Neutrophil (primary cell): ENCODE measurements around the gene RAB27A.
A peak's percentile ranks its signal among the peaks of the same experiment; 100 is the strongest.

Source experiments
- H3K27ac ChIP-seq: fragments of 200-600 bp; sonication (generic); 2 replicates; pipeline ENCODE4 v1.5.1; 2016; ENCODE audit warnings: mild to moderate bottlenecking, moderate library complexity
- H3K27me3 ChIP-seq: fragments of 200-600 bp; sonication (generic); 2 replicates; pipeline ENCODE4 v1.6.0; 2016; ENCODE audit warnings: mild to moderate bottlenecking
- H3K36me3 ChIP-seq: fragments of 200-600 bp; sonication (generic); 2 replicates; pipeline ENCODE4 v1.5.1; 2017
- H3K4me1 ChIP-seq, 2 experiments: fragments of 200-600 bp in 1 of 2; sonication (generic) in 1 of 2; 1 replicate in 1 of 2; 2 replicates in 1 of 2; pipeline versions ENCODE4 v1.5.1 to v1.6.1; 2013 to 2016; ENCODE audit warnings: low read depth in 1 of 2, low read length in 1 of 2, mild to moderate bottlenecking in 1 of 2, moderate library complexity in 1 of 2; ENCODE audit not compliant: control insufficient read depth in 1 of 2, insufficient read depth in 1 of 2
- H3K4me3 ChIP-seq, 2 experiments: fragments of 200-600 bp in 1 of 2; sonication (generic) in 1 of 2; 1 replicate in 1 of 2; 2 replicates in 1 of 2; pipeline ENCODE4 v1.5.1; 2013 to 2016; ENCODE audit warnings: low read depth in 1 of 2, low read length in 1 of 2, mild to moderate bottlenecking in 1 of 2, moderate library complexity in 1 of 2
- H3K9me3 ChIP-seq: fragments of 200-600 bp; sonication (generic); 2 replicates; pipeline ENCODE4 v1.5.1; 2016
- TF ChIP-seq, protein P1 (sequence below): fragments of 200-600 bp; sonication (generic); IDR thresholded peaks from 2 replicates; pipeline ENCODE4 v1.5.1; 2016; ENCODE audit warnings: antibody characterized with exemption

The RAB27A gene

GRCh38 chr15:55247766-55248427, 41.7 kb downstream of the RAB27A start:
- no peaks in the 10 kb centered on the region for H3K36me3 ChIP-seq
- TF ChIP-seq, protein P1, sequence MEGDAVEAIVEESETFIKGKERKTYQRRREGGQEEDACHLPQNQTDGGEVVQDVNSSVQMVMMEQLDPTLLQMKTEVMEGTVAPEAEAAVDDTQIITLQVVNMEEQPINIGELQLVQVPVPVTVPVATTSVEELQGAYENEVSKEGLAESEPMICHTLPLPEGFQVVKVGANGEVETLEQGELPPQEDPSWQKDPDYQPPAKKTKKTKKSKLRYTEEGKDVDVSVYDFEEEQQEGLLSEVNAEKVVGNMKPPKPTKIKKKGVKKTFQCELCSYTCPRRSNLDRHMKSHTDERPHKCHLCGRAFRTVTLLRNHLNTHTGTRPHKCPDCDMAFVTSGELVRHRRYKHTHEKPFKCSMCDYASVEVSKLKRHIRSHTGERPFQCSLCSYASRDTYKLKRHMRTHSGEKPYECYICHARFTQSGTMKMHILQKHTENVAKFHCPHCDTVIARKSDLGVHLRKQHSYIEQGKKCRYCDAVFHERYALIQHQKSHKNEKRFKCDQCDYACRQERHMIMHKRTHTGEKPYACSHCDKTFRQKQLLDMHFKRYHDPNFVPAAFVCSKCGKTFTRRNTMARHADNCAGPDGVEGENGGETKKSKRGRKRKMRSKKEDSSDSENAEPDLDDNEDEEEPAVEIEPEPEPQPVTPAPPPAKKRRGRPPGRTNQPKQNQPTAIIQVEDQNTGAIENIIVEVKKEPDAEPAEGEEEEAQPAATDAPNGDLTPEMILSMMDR = no peak
- peak overlapping the region; percentile 26 to 33 for H3K4me3 ChIP-seq
- H3K27ac ChIP-seq = peak overlapping the region; percentile 88
- H3K4me1 ChIP-seq = peaks cover 92 to 99% of the 10 kb centered on the region in 2 experiments
- no peaks in the 10 kb centered on the region for H3K9me3 ChIP-seq
- no peaks in the 10 kb centered on the region for H3K27me3 ChIP-seq

DNA sequence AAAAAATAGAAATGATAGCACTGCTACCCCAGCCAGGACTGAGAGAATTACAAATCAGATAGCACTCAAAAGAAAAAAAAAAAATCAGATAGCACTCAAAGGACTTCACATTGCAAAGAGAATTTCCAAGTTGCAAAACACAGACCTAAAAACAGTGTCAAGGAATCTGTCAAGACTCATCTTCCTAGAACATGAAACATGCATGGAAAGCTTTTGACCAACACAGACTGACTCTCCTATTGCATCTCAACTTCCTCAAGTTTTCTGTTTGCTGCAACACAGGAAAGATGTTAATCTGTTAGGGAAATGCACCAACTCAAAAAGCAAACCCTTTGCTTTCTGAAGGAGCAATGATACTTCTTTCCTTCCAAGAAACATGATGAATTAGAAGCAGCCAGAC, 42.3 kb downstream of the RAB27A start:
- no peaks in the 10 kb centered on the region for H3K27me3 ChIP-seq

GRCh38 chr15:55246567-55246966, 43.0 kb downstream of the RAB27A start:
- Histone ChIP-seq H3K36me3 (no peaks in the 10 kb centered on the region), H3K9me3 (no peaks in the 10 kb centered on the region), H3K4me3 (peak overlapping the region in 1 of 2 experiments; percentile 33), H3K4me1 (peaks cover 79 to 99% of the 10 kb centered on the region in 2 experiments), H3K27me3 (no peaks in the 10 kb centered on the region), H3K27ac (peak overlapping the region; percentile 88)
- TF ChIP-seq, protein P1 = no peak

More for the DNA sequence above, 42.3 kb downstream of the RAB27A start:
- Histone ChIP-seq H3K4me1 (peaks cover 86 to 99% of the 10 kb centered on the region in 2 experiments), H3K9me3 (no peaks in the 10 kb centered on the region), H3K4me3 (peak overlapping the region; percentile 26 to 33), H3K36me3 (no peaks in the 10 kb centered on the region), H3K27ac (peak overlapping the region; percentile 88)
- TF ChIP-seq, protein P1 = no peak

- H3K27ac ChIP-seq = peak overlapping the region; percentile 88
- H3K27me3 ChIP-seq = no peaks in the 10 kb centered on the region
- H3K36me3 ChIP-seq = no peaks in the 10 kb centered on the region
- no peak overlapping the region for H3K4me3 ChIP-seq
- no peaks in the 10 kb centered on the region for H3K9me3 ChIP-seq
- TF ChIP-seq, protein P1 = no peak
- peaks cover 75 to 99% of the 10 kb centered on the region in 2 experiments for H3K4me1 ChIP-seq
Measured at GRCh38 chr15:55245059-55245458, 44.6 kb downstream of the RAB27A start.

- H3K36me3 ChIP-seq = peaks cover 5% of the 10 kb centered on the region
- peaks cover 59 to 98% of the 10 kb centered on the region in 2 experiments for H3K4me1 ChIP-seq
- TF ChIP-seq, protein P1 = no peak
- no peak overlapping the region for H3K4me3 ChIP-seq
- peak overlapping the region; percentile 88 for H3K27ac ChIP-seq
- no peaks in the 10 kb centered on the region for H3K27me3 ChIP-seq
- no peaks in the 10 kb centered on the region for H3K9me3 ChIP-seq
Measured at GRCh38 chr15:55241891-55242290, 47.7 kb downstream of the RAB27A start.
